ENCODE data around the gene PARD3B.

The PARD3B gene

GRCh38 chr2:205070889-205071288 is 525.6 kb downstream of the PARD3B start:
- no peak for TF ChIP-seq CTCF (IDR thresholded peaks at IDR 0.05; ENCODE audit: unreplicated experiment in 3 of 3)
- Mint-ChIP-seq H3K36me3 (ENCODE audit: low read depth) (no peaks in the 10 kb centered on the region), H3K27ac (no peak overlapping the region), H3K9me3 (no peaks in the 10 kb centered on the region), H3K4me3 (no peak overlapping the region), H3K27me3 (ENCODE audit: low read depth) (no peaks in the 10 kb centered on the region), H3K4me1 (no peaks in the 10 kb centered on the region)

- Mint-ChIP-seq H3K4me3 (no peak overlapping the region), H3K27ac (no peak overlapping the region), H3K36me3 (ENCODE audit: low read depth) (no peaks in the 10 kb centered on the region), H3K4me1 (no peaks in the 10 kb centered on the region), H3K9me3 (no peaks in the 10 kb centered on the region), H3K27me3 (ENCODE audit: low read depth) (no peaks in the 10 kb centered on the region)
- no peak for TF ChIP-seq CTCF (IDR thresholded peaks at IDR 0.05; ENCODE audit: unreplicated experiment in 3 of 3)
Observed at GRCh38 chr2:205073433-205074020, 528.3 kb downstream of the PARD3B start.

- Mint-ChIP-seq H3K4me3 (no peak overlapping the region), H3K4me1 (no peaks in the 10 kb centered on the region), H3K27me3 (ENCODE audit: low read depth) (no peaks in the 10 kb centered on the region), H3K9me3 (no peaks in the 10 kb centered on the region), H3K36me3 (ENCODE audit: low read depth) (no peaks in the 10 kb centered on the region), H3K27ac (no peak overlapping the region)
- TF ChIP-seq CTCF (IDR thresholded peaks at IDR 0.05; ENCODE audit: unreplicated experiment in 3 of 3): no peak
Observed at GRCh38 chr2:205076405-205076804, 531.1 kb downstream of the PARD3B start.

GRCh38 chr2:205077159-205077558 is 531.9 kb downstream of the PARD3B start:
- no peak for TF ChIP-seq CTCF (IDR thresholded peaks at IDR 0.05; ENCODE audit: unreplicated experiment in 3 of 3)
- Mint-ChIP-seq H3K4me3 (no peak overlapping the region), H3K27me3 (ENCODE audit: low read depth) (no peaks in the 10 kb centered on the region), H3K36me3 (ENCODE audit: low read depth) (no peaks in the 10 kb centered on the region), H3K4me1 (no peaks in the 10 kb centered on the region), H3K27ac (no peak overlapping the region), H3K9me3 (no peaks in the 10 kb centered on the region)

- H3K27ac Mint-ChIP-seq: no peak overlapping the region
- no peaks in the 10 kb centered on the region for H3K9me3 Mint-ChIP-seq
- no peak overlapping the region for H3K4me3 Mint-ChIP-seq
- H3K27me3 Mint-ChIP-seq (ENCODE audit: low read depth): no peaks in the 10 kb centered on the region
- no peak for TF ChIP-seq CTCF (IDR thresholded peaks at IDR 0.05; ENCODE audit: unreplicated experiment in 3 of 3)
- H3K36me3 Mint-ChIP-seq (ENCODE audit: low read depth): no peaks in the 10 kb centered on the region
- no peaks in the 10 kb centered on the region for H3K4me1 Mint-ChIP-seq
Observed at GRCh38 chr2:205078762-205079161, 533.5 kb downstream of the PARD3B start.

- Mint-ChIP-seq H3K9me3 (no peaks in the 10 kb centered on the region), H3K4me3 (no peak overlapping the region), H3K27me3 (ENCODE audit: low read depth) (no peaks in the 10 kb centered on the region), H3K36me3 (ENCODE audit: low read depth) (no peaks in the 10 kb centered on the region), H3K27ac (no peak overlapping the region), H3K4me1 (no peaks in the 10 kb centered on the region)
- no peak for TF ChIP-seq CTCF (IDR thresholded peaks at IDR 0.05; ENCODE audit: unreplicated experiment in 3 of 3)
Observed at GRCh38 chr2:205079173-205079572, 533.9 kb downstream of the PARD3B start.

Measured in nephron (organoid).